Hepatocyte (in vitro differentiated cells): ENCODE measurements around the gene LCE7A. TPM values are rescaled to one million over a fixed set of nuclear protein-coding genes. Genes with fewer than 3 reads are reported as not detected.

ENCODE experiments used
- DNase-seq: peaks from one replicate; pipeline ENCODE4 v3.0.0-alpha.2; 2016; ENCODE audit warnings: low spot score
- H2AFZ ChIP-seq: fragments of 200-600 bp; sonication (generic); 2 replicates; pipeline ENCODE4 v1.6.0; 2016; ENCODE audit warnings: antibody characterized with exemption, mild to moderate bottlenecking
- H3K27ac ChIP-seq: fragments of 200-600 bp; sonication (generic); 2 replicates; pipeline ENCODE4 v1.5.1; 2016; ENCODE audit warnings: mild to moderate bottlenecking
- H3K27me3 ChIP-seq: fragments of 200-600 bp; sonication (generic); 2 replicates; pipeline ENCODE4 v1.6.1; 2016
- H3K36me3 ChIP-seq: fragments of 200-600 bp; sonication (generic); replicated peaks from 2 replicates; pipeline ENCODE4 v1.5.1; 2016; ENCODE audit warnings: low read depth; ENCODE audit not compliant: insufficient read depth
- H3K4me1 ChIP-seq: fragments of 200-600 bp; sonication (generic); 2 replicates; pipeline ENCODE4 v1.5.1; 2016; ENCODE audit warnings: mild to moderate bottlenecking, moderate library complexity; ENCODE audit not compliant: insufficient read depth
- H3K4me2 ChIP-seq: fragments of 200-600 bp; sonication (generic); 2 replicates; pipeline ENCODE4 v1.6.0; 2016
- H3K4me3 ChIP-seq: fragments of 200-600 bp; sonication (generic); 2 replicates; pipeline ENCODE4 v1.5.1; 2016; ENCODE audit warnings: mild to moderate bottlenecking
- H3K79me2 ChIP-seq: fragments of 200-600 bp; sonication (generic); 2 replicates; pipeline ENCODE4 v1.6.0; 2017; ENCODE audit warnings: mild to moderate bottlenecking
- H3K9me2 ChIP-seq: fragments of 200-600 bp; sonication (generic); replicated peaks from 2 replicates; pipeline ENCODE4 v1.6.0; 2017; ENCODE audit warnings: mild to moderate bottlenecking; ENCODE audit not compliant: insufficient read depth
- H3K9me3 ChIP-seq: fragments of 200-600 bp; sonication (generic); 2 replicates; pipeline ENCODE4 v1.5.1; 2016; ENCODE audit warnings: low read depth, mild to moderate bottlenecking
- H4K20me1 ChIP-seq: fragments of 200-600 bp; sonication (generic); 2 replicates; pipeline ENCODE4 v1.6.0; 2016; ENCODE audit warnings: mild to moderate bottlenecking; ENCODE audit not compliant: insufficient read depth, poor library complexity, severe bottlenecking
- EZH2 ChIP-seq: fragments of 200-600 bp; sonication (generic); IDR thresholded peaks from 2 replicates; pipeline ENCODE4 v1.6.1; 2016; ENCODE audit warnings: antibody characterized with exemption, mild to moderate bottlenecking, borderline replicate concordance
- EZH2phosphoT487 ChIP-seq: fragments of 200-600 bp; sonication (generic); IDR thresholded peaks from one replicate; pipeline ENCODE4 v1.6.1; 2018; ENCODE audit warnings: antibody characterized with exemption, mild to moderate bottlenecking, low read depth, moderate library complexity; ENCODE audit not compliant: unreplicated experiment, severe bottlenecking
- WGBS: methylation state at CpG from one replicate; pipeline ENCODE4 v1.1.6; 2016; ENCODE audit warnings: low lambda C conversion rate; ENCODE audit errors: missing lambda C conversion rate; 5-methylcytosine and 5-hydroxymethylcytosine counted together
- polyA plus RNA-seq: library from polyadenylated mRNA; unstranded; fragments of >200 nt; fragmentation: Nextera tagmentation; extraction: Ambion mirVana; gene quantifications from 2 replicates; pipeline ENCODE4 v1.2.1, GENCODE V29; 2016
- total RNA-seq: library from RNA; depleted of rRNA; stranded (reverse); fragments of >200 nt; gene quantifications from 2 replicates; pipeline ENCODE4 v1.2.3, GENCODE V29; 2014
- TF ChIP-seq, protein P1 (sequence below): fragments of 200-600 bp; sonication (generic); IDR thresholded peaks from 2 replicates; pipeline ENCODE4 v1.5.1; 2016; ENCODE audit warnings: antibody characterized with exemption, mild to moderate bottlenecking; ENCODE audit not compliant: poor library complexity

The LCE7A gene, protein sequence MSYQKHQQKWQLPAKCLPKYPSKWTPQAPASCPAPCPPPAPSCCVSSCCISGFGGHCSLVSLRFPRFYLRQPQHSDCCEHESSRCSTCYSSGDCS
- total RNA-seq (not detected in 2 replicates), polyA plus RNA-seq (not detected in 2 replicates)

GRCh38 chr1:152859696-152860095, at the start of gene LCE7A:
LCE7A (plus strand) TSS chr1:152859996; CDS start chr1:152860698, 702 bp downstream.
- H3K27me3 ChIP-seq: no peaks in the 10 kb centered on the region
- H4K20me1 ChIP-seq: no peaks in the 10 kb centered on the region
- no peak within 1 kb of the TSS for H3K4me3 ChIP-seq
- H3K36me3 ChIP-seq: no peaks in the 10 kb centered on the region
- H3K9me3 ChIP-seq: peaks cover 4% of the 10 kb centered on the region
- no peak for DNase-seq
- WGBS: 61% methylated on average over 3 of the region's 3 CpGs
- H3K4me1 ChIP-seq: no peaks in the 10 kb centered on the region
- no peak within 1 kb of the TSS for H3K4me2 ChIP-seq
- no peaks in the 10 kb centered on the region for H3K79me2 ChIP-seq
- no peak for TF ChIP-seq EZH2phosphoT487
- TF ChIP-seq, protein P1, sequence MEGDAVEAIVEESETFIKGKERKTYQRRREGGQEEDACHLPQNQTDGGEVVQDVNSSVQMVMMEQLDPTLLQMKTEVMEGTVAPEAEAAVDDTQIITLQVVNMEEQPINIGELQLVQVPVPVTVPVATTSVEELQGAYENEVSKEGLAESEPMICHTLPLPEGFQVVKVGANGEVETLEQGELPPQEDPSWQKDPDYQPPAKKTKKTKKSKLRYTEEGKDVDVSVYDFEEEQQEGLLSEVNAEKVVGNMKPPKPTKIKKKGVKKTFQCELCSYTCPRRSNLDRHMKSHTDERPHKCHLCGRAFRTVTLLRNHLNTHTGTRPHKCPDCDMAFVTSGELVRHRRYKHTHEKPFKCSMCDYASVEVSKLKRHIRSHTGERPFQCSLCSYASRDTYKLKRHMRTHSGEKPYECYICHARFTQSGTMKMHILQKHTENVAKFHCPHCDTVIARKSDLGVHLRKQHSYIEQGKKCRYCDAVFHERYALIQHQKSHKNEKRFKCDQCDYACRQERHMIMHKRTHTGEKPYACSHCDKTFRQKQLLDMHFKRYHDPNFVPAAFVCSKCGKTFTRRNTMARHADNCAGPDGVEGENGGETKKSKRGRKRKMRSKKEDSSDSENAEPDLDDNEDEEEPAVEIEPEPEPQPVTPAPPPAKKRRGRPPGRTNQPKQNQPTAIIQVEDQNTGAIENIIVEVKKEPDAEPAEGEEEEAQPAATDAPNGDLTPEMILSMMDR: no peak
- no peak for TF ChIP-seq EZH2
- no peaks in the 10 kb centered on the region for H3K9me2 ChIP-seq
- no peak within 1 kb of the TSS for H2AFZ ChIP-seq
- no peak within 1 kb of the TSS for H3K27ac ChIP-seq

GRCh38 chr1:152811050-152811449, 48.7 kb upstream of the LCE7A start:
- no peak overlapping the region for H3K4me3 ChIP-seq
- no peaks in the 10 kb centered on the region for H3K27me3 ChIP-seq
- H3K4me1 ChIP-seq: no peaks in the 10 kb centered on the region
- no peak overlapping the region for H3K4me2 ChIP-seq
- no peaks in the 10 kb centered on the region for H3K9me2 ChIP-seq
- H3K9me3 ChIP-seq: no peaks in the 10 kb centered on the region
- DNase-seq: no peak
- H2AFZ ChIP-seq: no peak overlapping the region
- TF ChIP-seq, protein P1: no peak
- TF ChIP-seq EZH2 (no peak), EZH2phosphoT487 (no peak)
- H3K27ac ChIP-seq: no peak overlapping the region
- H4K20me1 ChIP-seq: no peaks in the 10 kb centered on the region
- H3K79me2 ChIP-seq: no peaks in the 10 kb centered on the region
- 52% methylated on average over 2 of the region's 2 CpGs for WGBS
- no peaks in the 10 kb centered on the region for H3K36me3 ChIP-seq

DNA sequence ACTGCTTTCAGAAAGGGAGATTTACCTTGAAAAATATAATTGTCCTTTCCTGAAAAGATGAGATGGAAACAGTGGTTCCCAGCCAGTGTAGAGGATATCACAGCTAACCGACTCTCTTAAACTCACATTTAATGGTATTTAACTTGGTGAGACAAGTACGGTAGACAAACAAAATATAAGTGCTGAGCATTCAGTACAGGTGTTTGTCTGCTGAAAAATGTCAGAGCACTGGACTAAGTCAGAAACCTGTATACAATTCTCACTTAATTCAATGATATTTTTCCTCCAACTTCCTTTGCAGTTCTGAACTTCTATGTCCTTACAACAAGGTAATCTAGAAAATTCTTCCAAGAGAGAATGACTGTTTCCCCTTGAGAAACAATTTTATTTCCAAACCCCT, 48.1 kb upstream of the LCE7A start, which contains the start of gene LCE1B:
LCE1B (plus strand) TSS at position 301 of the 400 bp plus-strand sequence. CDS start 476 bp downstream, outside the sequence.
- H2AFZ ChIP-seq: no peak within 1 kb of the TSS
- no peak within 1 kb of the TSS for H3K4me3 ChIP-seq
- TF ChIP-seq, protein P1: no peak
- TF ChIP-seq EZH2phosphoT487 (no peak), EZH2 (no peak)
- DNase-seq: no peak
- H3K9me2 ChIP-seq: no peaks in the 10 kb centered on the region
- no peaks in the 10 kb centered on the region for H3K79me2 ChIP-seq
- no peak within 1 kb of the TSS for H3K4me2 ChIP-seq
- H3K27ac ChIP-seq: no peak within 1 kb of the TSS
- H3K36me3 ChIP-seq: no peaks in the 10 kb centered on the region
- no peaks in the 10 kb centered on the region for H3K27me3 ChIP-seq
- WGBS: 86% methylated on average over 2 of the region's 2 CpGs
- H3K4me1 ChIP-seq: no peaks in the 10 kb centered on the region
- no peaks in the 10 kb centered on the region for H4K20me1 ChIP-seq
- H3K9me3 ChIP-seq: no peaks in the 10 kb centered on the region
